ENCODE data around the gene PRSS23. TPM values are rescaled to one million over a fixed set of nuclear protein-coding genes. Genes with fewer than 3 reads are reported as not detected.

The PRSS23 gene
- total RNA-seq, 1 experiment from 2014 or later, result 355 TPM

DNA sequence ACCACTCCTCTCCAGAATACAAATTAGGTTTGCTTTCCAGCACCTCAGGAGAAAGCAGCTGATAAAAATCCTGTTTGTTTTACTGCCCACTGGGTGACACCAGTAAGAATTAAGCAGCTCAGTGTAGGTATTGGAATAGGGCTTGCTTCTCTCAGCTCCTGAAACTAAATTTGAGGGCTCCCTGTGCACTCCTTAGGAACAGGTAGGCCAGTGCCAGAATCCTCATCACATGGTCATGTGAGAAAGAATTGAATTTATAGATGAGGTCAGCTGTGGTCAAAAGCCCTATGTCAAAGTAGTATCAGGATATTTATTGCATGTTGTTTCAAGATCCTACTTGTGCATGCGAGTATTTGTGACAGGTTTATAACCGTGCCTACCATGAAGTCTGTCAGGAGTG is 1.0 kb downstream of the PRSS23 start:
- POLR2A ChIA-PET, result interaction anchor here (0.7 kb wide), 1 partner anchor 61 kb away, joined by 3 read pairs; no protein-coding TSS in a partner anchor
- no peaks in the 10 kb centered on the region for H3K9me3 ChIP-seq (ENCODE audit: control insufficient read depth, insufficient read depth, low read depth, low read length)
- ATAC-seq (no peak), DNase-seq (ENCODE audit: low read depth, low spot score) (no peak)
- BruUV-seq (replicated peaks), result no TSS peak
- in situ Hi-C loops (cut with HindIII; ENCODE audit: low pct_unique_long_range_greater_than_20kb, low sequenced_read_pairs) (no loop called here), intact Hi-C loops (cut with micrococcal nuclease; ENCODE audit: unreplicated experiment) (loop anchor here (5.0 kb wide), 1 partner anchor 194 kb away; no protein-coding TSS in a partner anchor)
- H3K27me3 ChIP-seq (ENCODE audit: control insufficient read depth, insufficient read depth, low read length), result no peaks in the 10 kb centered on the region
- peak overlapping the region; percentile 76 to 90 for H3K4me3 ChIP-seq (ENCODE audit: low read depth in 2 of 2, low read length in 2 of 2)
- H3K4me1 ChIP-seq (ENCODE audit: control insufficient read depth, insufficient read depth, low read length), result peaks cover 60% of the 10 kb centered on the region
- CTCF ChIA-PET, result interaction anchor here (0.7 to 1.2 kb wide), 3 partner anchors 52 to 453 kb away, joined by 3 to 4 read pairs (median 3); no protein-coding TSS in a partner anchor
- H3K27ac ChIP-seq (ENCODE audit: low read length), result peak overlapping the region; percentile 95
- TF ChIP-seq POLR2AphosphoS5 (IDR thresholded peaks at IDR 0.05; ENCODE audit: low read depth, low read length) (0 out of 2 replicates have a peak, but pooled peaks have one; percentile 43), TCF7L2 (IDR thresholded peaks at IDR 0.05; ENCODE audit: low read depth, low read length) (no peak)
- H3K36me3 ChIP-seq (ENCODE audit: control insufficient read depth, insufficient read depth, low read length), result peaks cover 10% of the 10 kb centered on the region; the same call in 1 of the 2 replicates

DNA sequence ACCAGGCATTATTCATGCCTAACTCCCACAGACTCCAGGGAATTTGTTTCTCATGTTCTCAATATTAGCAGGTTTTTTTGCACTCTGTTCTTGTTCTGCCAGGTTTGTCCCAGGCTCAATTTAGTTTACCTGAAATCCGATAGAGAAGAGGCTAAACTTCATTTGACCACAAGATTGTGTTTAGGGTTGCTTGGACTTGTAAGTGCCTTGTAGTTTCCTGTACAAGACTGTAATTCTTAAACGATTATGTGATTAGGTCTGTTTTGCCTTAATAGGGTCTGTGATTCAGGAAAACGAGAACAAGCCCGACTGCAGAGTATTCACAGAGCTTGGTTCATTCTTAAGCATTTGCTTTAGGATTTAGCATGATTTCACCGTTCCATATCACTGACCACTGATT is 1.8 kb downstream of the PRSS23 start:
- Histone ChIP-seq H3K36me3 (ENCODE audit: control insufficient read depth, insufficient read depth, low read length) (peaks cover 10% of the 10 kb centered on the region; the same call in 1 of the 2 replicates), H3K4me3 (ENCODE audit: low read depth in 2 of 2, low read length in 2 of 2) (peak overlapping the region; percentile 76 to 90), H3K4me1 (ENCODE audit: control insufficient read depth, insufficient read depth, low read length) (peaks cover 63% of the 10 kb centered on the region), H3K9me3 (ENCODE audit: control insufficient read depth, insufficient read depth, low read depth, low read length) (no peaks in the 10 kb centered on the region), H3K27me3 (ENCODE audit: control insufficient read depth, insufficient read depth, low read length) (no peaks in the 10 kb centered on the region), H3K27ac (ENCODE audit: low read length) (peak overlapping the region; percentile 95)
- TF ChIP-seq, protein P1, sequence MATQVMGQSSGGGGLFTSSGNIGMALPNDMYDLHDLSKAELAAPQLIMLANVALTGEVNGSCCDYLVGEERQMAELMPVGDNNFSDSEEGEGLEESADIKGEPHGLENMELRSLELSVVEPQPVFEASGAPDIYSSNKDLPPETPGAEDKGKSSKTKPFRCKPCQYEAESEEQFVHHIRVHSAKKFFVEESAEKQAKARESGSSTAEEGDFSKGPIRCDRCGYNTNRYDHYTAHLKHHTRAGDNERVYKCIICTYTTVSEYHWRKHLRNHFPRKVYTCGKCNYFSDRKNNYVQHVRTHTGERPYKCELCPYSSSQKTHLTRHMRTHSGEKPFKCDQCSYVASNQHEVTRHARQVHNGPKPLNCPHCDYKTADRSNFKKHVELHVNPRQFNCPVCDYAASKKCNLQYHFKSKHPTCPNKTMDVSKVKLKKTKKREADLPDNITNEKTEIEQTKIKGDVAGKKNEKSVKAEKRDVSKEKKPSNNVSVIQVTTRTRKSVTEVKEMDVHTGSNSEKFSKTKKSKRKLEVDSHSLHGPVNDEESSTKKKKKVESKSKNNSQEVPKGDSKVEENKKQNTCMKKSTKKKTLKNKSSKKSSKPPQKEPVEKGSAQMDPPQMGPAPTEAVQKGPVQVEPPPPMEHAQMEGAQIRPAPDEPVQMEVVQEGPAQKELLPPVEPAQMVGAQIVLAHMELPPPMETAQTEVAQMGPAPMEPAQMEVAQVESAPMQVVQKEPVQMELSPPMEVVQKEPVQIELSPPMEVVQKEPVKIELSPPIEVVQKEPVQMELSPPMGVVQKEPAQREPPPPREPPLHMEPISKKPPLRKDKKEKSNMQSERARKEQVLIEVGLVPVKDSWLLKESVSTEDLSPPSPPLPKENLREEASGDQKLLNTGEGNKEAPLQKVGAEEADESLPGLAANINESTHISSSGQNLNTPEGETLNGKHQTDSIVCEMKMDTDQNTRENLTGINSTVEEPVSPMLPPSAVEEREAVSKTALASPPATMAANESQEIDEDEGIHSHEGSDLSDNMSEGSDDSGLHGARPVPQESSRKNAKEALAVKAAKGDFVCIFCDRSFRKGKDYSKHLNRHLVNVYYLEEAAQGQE (IDR thresholded peaks at IDR 0.05; ENCODE audit: insufficient read depth in 1 of 2, low read depth in 2 of 2, low read length in 1 of 2), result no peak
- no peak for TF ChIP-seq TCF7L2 (IDR thresholded peaks at IDR 0.05; ENCODE audit: low read depth, low read length)
- TF ChIP-seq POLR2AphosphoS5 (IDR thresholded peaks at IDR 0.05; ENCODE audit: low read depth, low read length), result no peak
- TF ChIP-seq, protein P2, sequence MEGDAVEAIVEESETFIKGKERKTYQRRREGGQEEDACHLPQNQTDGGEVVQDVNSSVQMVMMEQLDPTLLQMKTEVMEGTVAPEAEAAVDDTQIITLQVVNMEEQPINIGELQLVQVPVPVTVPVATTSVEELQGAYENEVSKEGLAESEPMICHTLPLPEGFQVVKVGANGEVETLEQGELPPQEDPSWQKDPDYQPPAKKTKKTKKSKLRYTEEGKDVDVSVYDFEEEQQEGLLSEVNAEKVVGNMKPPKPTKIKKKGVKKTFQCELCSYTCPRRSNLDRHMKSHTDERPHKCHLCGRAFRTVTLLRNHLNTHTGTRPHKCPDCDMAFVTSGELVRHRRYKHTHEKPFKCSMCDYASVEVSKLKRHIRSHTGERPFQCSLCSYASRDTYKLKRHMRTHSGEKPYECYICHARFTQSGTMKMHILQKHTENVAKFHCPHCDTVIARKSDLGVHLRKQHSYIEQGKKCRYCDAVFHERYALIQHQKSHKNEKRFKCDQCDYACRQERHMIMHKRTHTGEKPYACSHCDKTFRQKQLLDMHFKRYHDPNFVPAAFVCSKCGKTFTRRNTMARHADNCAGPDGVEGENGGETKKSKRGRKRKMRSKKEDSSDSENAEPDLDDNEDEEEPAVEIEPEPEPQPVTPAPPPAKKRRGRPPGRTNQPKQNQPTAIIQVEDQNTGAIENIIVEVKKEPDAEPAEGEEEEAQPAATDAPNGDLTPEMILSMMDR (IDR thresholded peaks at IDR 0.05), result no peak
- TF ChIP-seq SIN3A (IDR thresholded peaks at IDR 0.05; ENCODE audit: borderline replicate concordance, insufficient read depth, low read depth, low read length), result no peak
- no TSS peak for BruUV-seq (replicated peaks)
- DNase-seq (ENCODE audit: low read depth, low spot score), result no peak
- ATAC-seq, result no peak
- intact Hi-C loops (cut with micrococcal nuclease; ENCODE audit: unreplicated experiment) (loop anchor here (2.0 to 5.0 kb wide), 3 partner anchors 61 to 195 kb away; partner anchors contain the start of gene ME3), in situ Hi-C loops (cut with HindIII; ENCODE audit: low pct_unique_long_range_greater_than_20kb, low sequenced_read_pairs) (no loop called here)
- ChIA-PET POLR2A (no interaction called here), CTCF (interaction anchor here (1.0 to 1.2 kb wide), 2 partner anchors 121 to 193 kb away, joined by 3 read pairs; no protein-coding TSS in a partner anchor)

DNA sequence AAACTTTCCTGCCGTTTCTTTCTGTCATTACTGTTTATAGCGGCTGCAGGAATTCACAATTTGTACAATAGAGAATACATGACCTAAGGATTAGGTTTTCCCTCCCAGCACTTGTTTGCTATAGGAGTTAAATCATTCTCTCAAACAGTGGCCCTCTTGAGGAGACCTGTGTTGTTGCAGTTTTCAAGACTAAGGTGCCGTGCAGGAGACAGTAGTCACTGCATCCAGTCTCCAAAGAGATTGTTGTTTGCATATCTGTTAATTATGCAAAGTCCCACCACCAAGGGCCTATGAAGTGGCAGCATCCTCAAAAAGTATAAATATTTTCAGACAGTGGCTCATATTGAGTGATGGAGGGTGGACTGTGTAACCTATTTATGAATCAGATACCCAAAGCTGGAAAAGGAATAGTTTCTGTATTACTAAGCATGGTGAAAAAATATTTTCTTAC is 2.3 kb downstream of the PRSS23 start:
- Histone ChIP-seq H3K36me3 (ENCODE audit: control insufficient read depth, insufficient read depth, low read length) (peaks cover 10% of the 10 kb centered on the region; the same call in 1 of the 2 replicates), H3K4me3 (ENCODE audit: low read depth in 2 of 2, low read length in 2 of 2) (peak overlapping the region; percentile 76 to 90), H3K9me3 (ENCODE audit: control insufficient read depth, insufficient read depth, low read depth, low read length) (no peaks in the 10 kb centered on the region), H3K4me1 (ENCODE audit: control insufficient read depth, insufficient read depth, low read length) (peaks cover 64% of the 10 kb centered on the region), H3K27me3 (ENCODE audit: control insufficient read depth, insufficient read depth, low read length) (no peaks in the 10 kb centered on the region), H3K27ac (ENCODE audit: low read length) (peak overlapping the region; percentile 95)
- no TSS peak for BruUV-seq (replicated peaks)
- ChIA-PET CTCF (interaction anchor here (1.0 to 1.1 kb wide), 2 partner anchors 56 to 194 kb away, joined by 3 read pairs; no protein-coding TSS in a partner anchor), POLR2A (no interaction called here)
- ATAC-seq (peak; percentile 46), DNase-seq (ENCODE audit: low read depth, low spot score) (no peak)
- TF ChIP-seq, protein P1 (IDR thresholded peaks at IDR 0.05; ENCODE audit: insufficient read depth in 1 of 2, low read depth in 2 of 2, low read length in 1 of 2), result no peak
- TF ChIP-seq, protein P2 (IDR thresholded peaks at IDR 0.05), result peak; percentile 81
- 0 out of 2 replicates have a peak, but pooled peaks have one; percentile 40 for TF ChIP-seq SIN3A (IDR thresholded peaks at IDR 0.05; ENCODE audit: borderline replicate concordance, insufficient read depth, low read depth, low read length)
- in situ Hi-C loops (cut with HindIII; ENCODE audit: low pct_unique_long_range_greater_than_20kb, low sequenced_read_pairs), result no loop called here
- intact Hi-C loops (cut with micrococcal nuclease; ENCODE audit: unreplicated experiment), result loop anchor here (2.0 to 5.0 kb wide), 3 partner anchors 62 to 195 kb away; partner anchors contain the start of gene ME3

All from Panc1 (cell line).